Measurements from ENCODE around the gene ARPC4.
A peak's percentile ranks its signal among the peaks of the same experiment; 100 is the strongest.

The ARPC4 gene

GRCh38 chr3:9787714-9788113, 5.2 kb upstream of the ARPC4 start:
- TF ChIP-seq MYC (IDR thresholded peaks at IDR 0.05; ENCODE audit: low read depth, low read length) (no peak), POLR2A (IDR thresholded peaks at IDR 0.05; ENCODE audit: extremely low read depth, insufficient read length) (no peak), MAX (IDR thresholded peaks at IDR 0.05; ENCODE audit: low read depth, low read length) (no peak)
- TF ChIP-seq, protein P1, sequence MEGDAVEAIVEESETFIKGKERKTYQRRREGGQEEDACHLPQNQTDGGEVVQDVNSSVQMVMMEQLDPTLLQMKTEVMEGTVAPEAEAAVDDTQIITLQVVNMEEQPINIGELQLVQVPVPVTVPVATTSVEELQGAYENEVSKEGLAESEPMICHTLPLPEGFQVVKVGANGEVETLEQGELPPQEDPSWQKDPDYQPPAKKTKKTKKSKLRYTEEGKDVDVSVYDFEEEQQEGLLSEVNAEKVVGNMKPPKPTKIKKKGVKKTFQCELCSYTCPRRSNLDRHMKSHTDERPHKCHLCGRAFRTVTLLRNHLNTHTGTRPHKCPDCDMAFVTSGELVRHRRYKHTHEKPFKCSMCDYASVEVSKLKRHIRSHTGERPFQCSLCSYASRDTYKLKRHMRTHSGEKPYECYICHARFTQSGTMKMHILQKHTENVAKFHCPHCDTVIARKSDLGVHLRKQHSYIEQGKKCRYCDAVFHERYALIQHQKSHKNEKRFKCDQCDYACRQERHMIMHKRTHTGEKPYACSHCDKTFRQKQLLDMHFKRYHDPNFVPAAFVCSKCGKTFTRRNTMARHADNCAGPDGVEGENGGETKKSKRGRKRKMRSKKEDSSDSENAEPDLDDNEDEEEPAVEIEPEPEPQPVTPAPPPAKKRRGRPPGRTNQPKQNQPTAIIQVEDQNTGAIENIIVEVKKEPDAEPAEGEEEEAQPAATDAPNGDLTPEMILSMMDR (IDR thresholded peaks at IDR 0.05; ENCODE audit: low read depth, low read length) = no peak
- no peak for DNase-seq (ENCODE audit: low read depth)
- no peak overlapping the region for H3K4me3 ChIP-seq (ENCODE audit: low read depth, low read length)

DNA sequence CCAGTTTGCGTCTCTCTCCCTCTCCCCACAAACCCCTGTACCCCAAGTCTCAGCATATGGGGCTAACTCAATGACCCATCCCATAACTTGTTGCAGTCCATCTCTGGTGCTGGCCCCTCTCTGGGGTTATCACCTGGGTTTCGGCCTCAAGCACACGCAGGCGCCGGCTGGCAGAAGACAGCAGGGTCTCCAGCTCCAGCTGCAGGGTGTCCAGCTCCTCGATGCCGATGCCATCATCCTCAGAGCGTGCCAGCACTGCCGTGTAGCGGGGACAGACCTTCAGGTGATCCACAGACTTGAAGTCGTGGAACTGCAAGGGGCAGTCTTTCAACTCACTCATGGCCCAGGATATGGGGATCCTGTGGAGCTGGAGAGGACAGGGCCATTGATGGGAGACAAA, 1.8 kb upstream of the ARPC4 start:
- no peak for DNase-seq (ENCODE audit: low read depth)
- no peak for TF ChIP-seq MAX (IDR thresholded peaks at IDR 0.05; ENCODE audit: low read depth, low read length)
- no peak for TF ChIP-seq MYC (IDR thresholded peaks at IDR 0.05; ENCODE audit: low read depth, low read length)

DNA sequence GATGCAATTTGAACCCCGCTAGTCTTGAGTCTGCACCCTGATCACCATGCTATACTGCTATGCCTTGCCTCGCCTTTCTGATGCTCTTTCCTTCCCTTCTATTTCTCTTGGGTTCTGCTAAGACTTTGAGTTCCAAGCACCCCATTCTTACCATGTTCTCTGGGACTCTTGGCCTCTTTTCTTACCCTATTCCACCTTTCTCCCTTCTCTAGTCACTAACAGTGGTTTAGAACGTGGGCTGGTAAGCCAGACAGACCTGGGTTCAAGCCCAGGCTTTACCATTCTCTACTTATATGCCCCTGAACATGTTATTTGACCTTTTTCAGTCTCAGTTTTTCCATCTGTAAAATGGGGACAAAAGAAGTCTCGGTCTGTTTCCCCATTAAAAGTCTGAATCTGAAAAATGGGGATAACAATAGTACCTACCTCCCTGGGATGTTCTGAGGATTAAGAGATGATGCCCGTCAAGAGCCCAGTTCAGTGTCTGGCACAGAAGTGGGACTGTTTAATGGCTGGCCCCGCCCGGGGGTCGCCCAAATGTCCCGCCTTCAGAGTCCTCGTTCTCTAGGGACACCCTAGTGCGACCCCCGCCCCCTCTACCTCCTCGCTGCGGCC, 985 bp upstream of the ARPC4 start:
- H3K4me3 ChIP-seq (ENCODE audit: low read depth, low read length) = peak overlapping the region; percentile 92
- no peak for DNase-seq (ENCODE audit: low read depth)
- no peak for TF ChIP-seq MYC (IDR thresholded peaks at IDR 0.05; ENCODE audit: low read depth, low read length)
- TF ChIP-seq MAX (IDR thresholded peaks at IDR 0.05; ENCODE audit: low read depth, low read length) = no peak; the same call in 1 of the 2 replicates
- TF ChIP-seq, protein P1 (IDR thresholded peaks at IDR 0.05; ENCODE audit: low read depth, low read length) = no peak
- peak; percentile 71 for TF ChIP-seq POLR2A (IDR thresholded peaks at IDR 0.05; ENCODE audit: extremely low read depth, insufficient read length)

More for the DNA sequence above, 1.8 kb upstream of the ARPC4 start:
- peak overlapping the region; percentile 92 for H3K4me3 ChIP-seq (ENCODE audit: low read depth, low read length)

- H3K4me3 ChIP-seq (ENCODE audit: low read depth, low read length) = peak overlapping the region; percentile 92
- no peak for TF ChIP-seq POLR2A (IDR thresholded peaks at IDR 0.05; ENCODE audit: extremely low read depth, insufficient read length)
- no peak for TF ChIP-seq MYC (IDR thresholded peaks at IDR 0.05; ENCODE audit: low read depth, low read length)
- no peak for TF ChIP-seq MAX (IDR thresholded peaks at IDR 0.05; ENCODE audit: low read depth, low read length)
- TF ChIP-seq, protein P1 (IDR thresholded peaks at IDR 0.05; ENCODE audit: low read depth, low read length) = no peak
- DNase-seq (ENCODE audit: low read depth) = peak; percentile 61
Measured at GRCh38 chr3:9793161-9793781, 389 bp downstream of the ARPC4 start.

GRCh38 chr3:9794400-9794799, 1.5 kb downstream of the ARPC4 start:
- H3K4me3 ChIP-seq (ENCODE audit: low read depth, low read length) = no peak overlapping the region

DNA sequence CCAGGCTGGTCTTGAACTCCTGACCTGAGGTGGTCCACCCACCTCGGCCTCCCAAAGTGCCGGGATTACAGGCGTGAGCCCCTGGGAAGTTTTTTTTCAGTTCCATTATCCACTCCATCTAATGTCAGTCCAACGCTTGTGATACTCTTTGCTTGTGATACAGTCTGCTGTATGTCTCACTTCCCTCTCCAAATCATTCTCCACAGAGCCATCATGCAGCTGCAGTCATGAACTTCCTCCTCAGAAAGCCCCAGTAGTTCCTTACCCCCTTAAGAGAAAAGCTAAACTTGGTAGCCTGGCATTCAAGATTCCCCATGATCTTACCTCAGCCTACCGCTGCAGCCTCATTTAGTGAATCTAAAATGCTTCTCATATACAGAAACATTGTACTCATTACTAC, 2.3 kb downstream of the ARPC4 start:
- TF ChIP-seq MAX (IDR thresholded peaks at IDR 0.05; ENCODE audit: low read depth, low read length) = no peak
- TF ChIP-seq POLR2A (IDR thresholded peaks at IDR 0.05; ENCODE audit: extremely low read depth, insufficient read length) = no peak
- TF ChIP-seq, protein P1 (IDR thresholded peaks at IDR 0.05; ENCODE audit: low read depth, low read length) = no peak
- TF ChIP-seq MYC (IDR thresholded peaks at IDR 0.05; ENCODE audit: low read depth, low read length) = no peak
- DNase-seq (ENCODE audit: low read depth) = peak; percentile 38
- H3K4me3 ChIP-seq (ENCODE audit: low read depth, low read length) = no peak overlapping the region

More at GRCh38 chr3:9794400-9794799, 1.5 kb downstream of the ARPC4 start:
- TF ChIP-seq MAX (IDR thresholded peaks at IDR 0.05; ENCODE audit: low read depth, low read length) = no peak
- no peak for DNase-seq (ENCODE audit: low read depth)
